SKM-1 treated with dmso at 0.1 percent for 144 hours (cell line): Measurements from ENCODE around the gene TM9SF4.
A peak's percentile ranks its signal among the peaks of the same experiment; 100 is the strongest.

Experiments
- DNase-seq: peaks from one replicate; lab custom pipeline; 2025; ENCODE audit not compliant: unreplicated experiment; lab: John Stamatoyannopoulos, UW

TM9SF4 gene

GRCh38 chr20:32205843-32206759 lies 96.6 kb downstream of the TM9SF4 start:
- DNase-seq = no peak

- DNase-seq = no peak
Observed at GRCh38 chr20:32206760-32207625, 97.5 kb downstream of the TM9SF4 start.

GRCh38 chr20:32207626-32208498 lies 98.3 kb downstream of the TM9SF4 start, which contains the start of the genes PLAGL2 and POFUT1:
Gene PLAGL2, minus strand, starts transcription at chr20:32207743. Its CDS starts 5,565 bp downstream, at chr20:32202178.
Gene POFUT1, plus strand, starts transcription at chr20:32207880. Its CDS starts 62 bp downstream, at chr20:32207942.
- DNase-seq = peak; percentile 72

- DNase-seq = no peak
Observed at GRCh38 chr20:32208499-32209154, 99.1 kb downstream of the TM9SF4 start.

GRCh38 chr20:32209850-32210605 lies 100.5 kb downstream of the TM9SF4 start:
- DNase-seq = no peak

- DNase-seq = no peak
Observed at GRCh38 chr20:32213870-32214269, 104.4 kb downstream of the TM9SF4 start.

- DNase-seq = no peak
Observed at GRCh38 chr20:32215147-32215546, 105.6 kb downstream of the TM9SF4 start.

- DNase-seq = no peak
Observed at GRCh38 chr20:32215729-32216128, 106.2 kb downstream of the TM9SF4 start.

- no peak for DNase-seq
Observed at GRCh38 chr20:32216179-32217142, 106.9 kb downstream of the TM9SF4 start.
